HG03066 (cell line): ENCODE measurements around the gene ITGA2.

Experiments used
- ATAC-seq: cut with Tn5 transposase; IDR thresholded peaks from one replicate; pipeline ENCODE4 v1.9.1; 2021; ENCODE audit warnings: low read depth; ENCODE audit not compliant: unreplicated experiment

Gene ITGA2

DNA sequence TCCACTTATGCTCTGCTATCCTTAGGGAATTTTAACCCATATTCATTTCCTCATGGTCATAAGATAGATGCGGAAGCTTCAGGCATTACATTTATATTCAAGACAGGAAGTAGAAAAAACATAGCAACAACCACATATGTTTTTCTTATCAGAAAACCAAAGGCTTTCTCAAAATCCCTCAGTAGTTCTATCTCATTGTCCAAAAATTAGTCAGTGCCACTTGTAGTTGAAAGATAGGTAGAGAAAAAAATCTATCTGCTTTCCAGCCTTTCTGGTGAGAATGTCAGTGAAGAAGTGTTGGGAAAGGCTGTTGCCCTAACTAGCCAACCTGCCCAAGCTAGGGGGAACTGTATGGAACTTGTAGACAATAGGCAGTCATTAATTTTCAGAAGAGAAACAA lies 143.9 kb downstream of the ITGA2 start:
- ATAC-seq, result no peak
